CD4-positive, alpha-beta memory T cell (primary cell): Measurements from ENCODE around the gene HCN1. TPM values are rescaled to one million over a fixed set of nuclear protein-coding genes. Genes with fewer than 3 reads are reported as not detected.
A peak's percentile ranks its signal among the peaks of the same experiment; 100 is the strongest.

Experiments
- CTCF ChIA-PET: fragments of 350-600 bp; sonication (Branson Sonifier 250); formaldehyde crosslinking; loops from one replicate; lab custom pipeline; 2021; ENCODE audit warnings: inconsistent platforms; ENCODE audit not compliant: partially characterized antibody; lab: Charles Lee
- POLR2A ChIA-PET: fragments of 350-600 bp; sonication (Branson Sonifier 250); formaldehyde crosslinking; loops from one replicate; lab custom pipeline; 2021; ENCODE audit not compliant: partially characterized antibody; lab: Charles Lee
- DNase-seq, 5 donors: peaks; one replicate each; pipeline versions ENCODE4 v3.0.0 to v3.0.0-alpha.2; 2020 to 2022; ENCODE audit warnings: mixed read lengths in 1 of 5
- H3K27ac ChIP-seq: one replicate; pipeline ENCODE4 v1.7.0; 2013; ENCODE audit warnings: low read depth, low read length
- H3K27me3 ChIP-seq: 2 replicates; pipeline ENCODE4 v1.7.0; 2013; ENCODE audit warnings: mild to moderate bottlenecking, low read length, moderate library complexity; ENCODE audit not compliant: insufficient read depth
- H3K36me3 ChIP-seq: 2 replicates; pipeline ENCODE4 v1.7.0; 2013; ENCODE audit warnings: mild to moderate bottlenecking, low read length, moderate library complexity; ENCODE audit not compliant: insufficient read depth
- H3K4me1 ChIP-seq: 2 replicates; pipeline ENCODE4 v1.7.0; 2013; ENCODE audit warnings: mild to moderate bottlenecking, low read length, moderate library complexity; ENCODE audit not compliant: insufficient read depth
- H3K4me3 ChIP-seq, 2 donors: one replicate each; pipeline ENCODE4 v1.7.0; 2013; ENCODE audit warnings: low read length in 2 of 2, mild to moderate bottlenecking in 1 of 2
- H3K9me3 ChIP-seq, 2 donors: one replicate each; pipeline ENCODE4 v1.7.0; 2013; ENCODE audit warnings: low read length in 2 of 2, control low read depth in 1 of 2; ENCODE audit not compliant: control insufficient read depth in 1 of 2
- H3K27ac Mint-ChIP-seq, 7 donors: one replicate each; pipeline ENCODE4 v1.8.0; 2020 to 2021; ENCODE audit warnings: mixed read lengths in 7 of 7, mild to moderate bottlenecking in 6 of 7, inconsistent platforms in 3 of 7, moderate library complexity in 3 of 7
- H3K27me3 Mint-ChIP-seq, 2 donors: one replicate each; pipeline ENCODE4 v1.8.0; 2020 to 2021; ENCODE audit warnings: mixed read lengths in 2 of 2
- H3K36me3 Mint-ChIP-seq, 2 donors: one replicate each; pipeline ENCODE4 v1.8.0; 2020 to 2021; ENCODE audit warnings: mixed read lengths in 2 of 2, inconsistent platforms in 1 of 2, mild to moderate bottlenecking in 1 of 2
- H3K4me1 Mint-ChIP-seq, 4 donors: one replicate each; pipeline ENCODE4 v1.8.0; 2020 to 2021; ENCODE audit warnings: mixed read lengths in 4 of 4, mild to moderate bottlenecking in 1 of 4
- H3K4me3 Mint-ChIP-seq, 8 donors: one replicate each; pipeline ENCODE4 v1.8.0; 2020 to 2021; ENCODE audit warnings: mixed read lengths in 8 of 8, mild to moderate bottlenecking in 7 of 8, moderate library complexity in 6 of 8, inconsistent platforms in 3 of 8
- H3K9me3 Mint-ChIP-seq, 8 donors: one replicate each; pipeline ENCODE4 v1.8.0; 2020 to 2021; ENCODE audit warnings: mixed read lengths in 8 of 8, mild to moderate bottlenecking in 5 of 8, inconsistent platforms in 3 of 8, moderate library complexity in 1 of 8
- intact Hi-C: fragments of 100-400 bp; cut with micrococcal nuclease; formaldehyde crosslinking; loops from one replicate; pipeline ENCODE4 v1.15.1; 2023
- polyA plus RNA-seq, 2 donors: library from polyadenylated mRNA; unstranded; fragments of 300-500 nt; fragmentation: Illumina TruSeq; gene quantifications; one replicate each; pipeline ENCODE4 v1.2.3, GENCODE V29; 2021
- total RNA-seq, 2 experiments: library from RNA; stranded (reverse); gene quantifications; one replicate each; pipeline ENCODE4 v1.2.3, GENCODE V29; 2021

Gene HCN1
- total and polyA plus RNA-seq, 4 experiments from 2014 or later = not detected

DNA sequence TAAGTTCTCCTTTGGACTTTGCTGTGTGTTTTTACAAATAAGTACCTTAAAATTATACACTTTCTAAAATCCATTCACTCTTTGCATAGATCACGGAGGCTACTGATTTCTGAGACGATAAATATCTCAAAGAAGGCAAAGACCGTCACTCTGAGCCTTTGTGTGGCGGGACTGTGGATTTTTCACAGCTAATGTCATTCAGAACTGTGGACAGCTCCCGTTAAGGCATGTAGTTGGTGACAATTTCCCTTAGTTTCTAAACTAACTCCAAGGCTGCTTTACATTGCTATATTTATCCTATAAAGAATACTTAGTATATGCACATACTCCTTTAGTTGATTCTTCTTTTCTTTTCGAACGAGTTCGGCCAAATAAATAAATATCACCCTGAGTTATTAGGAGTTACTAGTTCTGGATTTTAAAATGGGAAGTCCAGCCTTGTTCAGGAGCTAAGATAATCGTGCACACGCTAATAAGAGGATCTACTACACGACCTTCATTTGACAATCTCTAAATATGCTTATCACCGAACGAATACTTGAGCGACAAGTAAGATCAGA lies 1.8 kb downstream of the HCN1 start:
- Histone ChIP-seq H3K27me3 (no peaks in the 10 kb centered on the region), H3K4me3 (no peak overlapping the region), H3K27ac (no peak overlapping the region), H3K36me3 (no peaks in the 10 kb centered on the region), H3K9me3 (no peaks in the 10 kb centered on the region), H3K4me1 (no peaks in the 10 kb centered on the region)
- Mint-ChIP-seq H3K4me1 (peaks cover 0 to 4% (median 2%) of the 10 kb centered on the region in 4 donors), H3K27ac (no peak overlapping the region), H3K27me3 (peaks cover 12 to 13% of the 10 kb centered on the region in 2 donors), H3K36me3 (peaks cover 0 to 4% of the 10 kb centered on the region in 2 donors), H3K9me3 (peaks cover 7 to 34% (median 20%) of the 10 kb centered on the region in 8 donors), H3K4me3 (peak overlapping the region in 1 of 8 donors; percentile 62)
- ChIA-PET CTCF (no interaction called here), POLR2A (no interaction called here)
- DNase-seq = no peak
- intact Hi-C loops = no loop called here

DNA sequence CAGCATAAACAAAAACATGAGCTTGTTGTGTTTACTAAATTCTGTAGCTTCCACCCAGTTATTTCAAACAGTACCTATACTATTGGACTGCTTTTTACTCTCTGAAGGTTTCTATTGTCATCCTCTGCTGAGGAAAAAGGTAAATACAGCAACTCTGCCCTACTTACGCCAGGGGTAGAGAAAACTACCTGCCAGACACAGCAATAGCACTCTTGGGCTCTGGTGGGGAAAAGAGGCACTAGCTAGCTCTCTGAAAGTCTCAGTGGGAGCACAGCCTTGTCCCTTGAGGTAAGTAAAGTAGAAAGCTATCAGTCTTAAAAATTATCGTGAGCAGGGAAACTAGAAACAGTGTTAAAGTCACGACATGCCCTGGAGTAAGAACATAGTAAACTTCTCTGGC lies 3.7 kb downstream of the HCN1 start:
- intact Hi-C loops = no loop called here

DNA sequence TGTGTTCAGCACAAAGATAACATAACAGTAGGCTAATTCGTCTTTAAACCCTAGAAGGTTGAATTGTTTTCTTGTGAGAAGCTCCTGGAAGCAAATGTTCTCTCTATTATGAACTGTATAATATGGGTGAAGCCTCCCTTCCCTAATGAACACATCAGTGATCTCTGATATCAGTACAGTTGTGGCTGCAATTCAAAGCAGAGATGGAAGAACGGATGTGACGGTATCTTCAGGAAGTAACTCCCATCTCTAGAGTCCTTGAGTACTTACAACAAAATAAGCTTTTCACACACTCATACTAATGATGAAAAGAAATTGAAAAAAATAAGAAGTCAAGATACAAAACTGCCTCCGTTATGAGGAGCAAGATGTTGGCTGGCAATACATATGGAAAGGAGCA lies 4.5 kb downstream of the HCN1 start:
- no peak for DNase-seq
- intact Hi-C loops = no loop called here
- Mint-ChIP-seq H3K36me3 (peaks cover 0 to 4% of the 10 kb centered on the region in 2 donors), H3K4me3 (no peak overlapping the region), H3K27me3 (peaks cover 6 to 9% of the 10 kb centered on the region in 2 donors), H3K9me3 (peaks cover 7 to 32% (median 16%) of the 10 kb centered on the region in 8 donors), H3K27ac (no peak overlapping the region), H3K4me1 (peaks cover 0 to 4% (median 2%) of the 10 kb centered on the region in 4 donors)
- POLR2A ChIA-PET = no interaction called here
- H3K27me3 ChIP-seq = no peaks in the 10 kb centered on the region
- H3K27ac ChIP-seq = no peak overlapping the region
- no peaks in the 10 kb centered on the region for H3K4me1 ChIP-seq
- no peaks in the 10 kb centered on the region for H3K9me3 ChIP-seq
- CTCF ChIA-PET = no interaction called here
- H3K4me3 ChIP-seq = no peak overlapping the region
- no peaks in the 10 kb centered on the region for H3K36me3 ChIP-seq

More for the DNA sequence above, 3.7 kb downstream of the HCN1 start:
- Histone ChIP-seq H3K27ac (no peak overlapping the region), H3K4me3 (no peak overlapping the region), H3K9me3 (no peaks in the 10 kb centered on the region), H3K36me3 (no peaks in the 10 kb centered on the region), H3K27me3 (no peaks in the 10 kb centered on the region), H3K4me1 (no peaks in the 10 kb centered on the region)
- H3K4me3 Mint-ChIP-seq = no peak overlapping the region
- no peak for DNase-seq
- no peak overlapping the region for H3K27ac Mint-ChIP-seq
- H3K9me3 Mint-ChIP-seq = peaks cover 7 to 35% (median 20%) of the 10 kb centered on the region in 8 donors
- ChIA-PET CTCF (no interaction called here), POLR2A (no interaction called here)
- H3K27me3 Mint-ChIP-seq = peaks cover 12 to 13% of the 10 kb centered on the region in 2 donors
- H3K4me1 Mint-ChIP-seq = peaks cover 0 to 4% (median 2%) of the 10 kb centered on the region in 4 donors
- peaks cover 0 to 4% of the 10 kb centered on the region in 2 donors for H3K36me3 Mint-ChIP-seq

DNA sequence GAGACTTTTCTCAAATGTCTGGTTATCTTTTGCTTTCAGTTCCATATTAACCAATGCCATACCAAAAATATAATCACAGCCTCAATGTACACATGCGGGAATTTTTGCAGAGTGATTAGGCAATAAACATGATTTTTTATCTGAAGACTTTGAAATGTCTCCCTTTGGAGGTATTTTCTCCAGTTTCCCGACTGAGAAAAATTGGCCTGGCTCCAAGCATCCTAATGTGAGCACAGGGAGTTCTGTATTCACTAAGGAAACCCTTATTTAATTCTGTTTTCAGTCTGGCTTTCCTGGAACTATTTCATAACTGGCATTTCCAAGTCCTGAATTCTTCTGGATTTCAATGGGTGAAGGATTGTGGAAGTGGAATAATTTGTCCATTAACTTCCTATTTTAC lies 8.5 kb downstream of the HCN1 start:
- Histone ChIP-seq H3K36me3 (no peaks in the 10 kb centered on the region), H3K4me3 (no peak overlapping the region), H3K9me3 (no peaks in the 10 kb centered on the region), H3K27ac (no peak overlapping the region), H3K4me1 (no peaks in the 10 kb centered on the region), H3K27me3 (no peaks in the 10 kb centered on the region)
- POLR2A ChIA-PET = no interaction called here
- H3K4me3 Mint-ChIP-seq = no peak overlapping the region
- CTCF ChIA-PET = no interaction called here
- DNase-seq = no peak
- H3K4me1 Mint-ChIP-seq = no peaks in the 10 kb centered on the region
- H3K27ac Mint-ChIP-seq = no peak overlapping the region
- H3K36me3 Mint-ChIP-seq = no peaks in the 10 kb centered on the region
- H3K27me3 Mint-ChIP-seq = no peaks in the 10 kb centered on the region
- intact Hi-C loops = no loop called here
- peaks cover 0 to 18% (median 6%) of the 10 kb centered on the region in 8 donors for H3K9me3 Mint-ChIP-seq

DNA sequence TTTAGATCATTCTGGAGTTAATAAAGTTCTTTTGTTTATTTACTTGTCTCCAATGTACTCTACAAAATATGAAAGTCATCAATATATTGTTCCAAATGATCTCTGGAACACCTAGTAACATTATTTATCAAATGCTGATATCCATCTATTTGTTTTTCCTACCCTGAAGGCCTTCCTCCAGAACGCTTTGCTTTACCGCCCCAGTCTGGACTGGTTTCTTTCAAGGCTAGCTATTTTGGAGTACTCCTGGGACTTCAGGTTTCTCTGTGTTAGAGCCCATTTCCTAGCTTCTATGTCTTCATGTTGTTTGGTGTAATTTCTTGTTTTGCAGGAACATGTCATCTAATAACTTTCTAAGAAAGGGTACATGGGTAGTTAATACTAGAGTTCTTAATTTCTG lies 9.6 kb downstream of the HCN1 start:
- Mint-ChIP-seq H3K27me3 (no peaks in the 10 kb centered on the region), H3K27ac (no peak overlapping the region), H3K36me3 (no peaks in the 10 kb centered on the region), H3K4me3 (no peak overlapping the region), H3K9me3 (peaks cover 0 to 16% (median 6%) of the 10 kb centered on the region in 8 donors), H3K4me1 (no peaks in the 10 kb centered on the region)
- Histone ChIP-seq H3K4me3 (no peak overlapping the region), H3K4me1 (no peaks in the 10 kb centered on the region), H3K27ac (no peak overlapping the region), H3K27me3 (no peaks in the 10 kb centered on the region), H3K36me3 (no peaks in the 10 kb centered on the region), H3K9me3 (no peaks in the 10 kb centered on the region)
- ChIA-PET POLR2A (no interaction called here), CTCF (no interaction called here)
- intact Hi-C loops = no loop called here
- no peak for DNase-seq

DNA sequence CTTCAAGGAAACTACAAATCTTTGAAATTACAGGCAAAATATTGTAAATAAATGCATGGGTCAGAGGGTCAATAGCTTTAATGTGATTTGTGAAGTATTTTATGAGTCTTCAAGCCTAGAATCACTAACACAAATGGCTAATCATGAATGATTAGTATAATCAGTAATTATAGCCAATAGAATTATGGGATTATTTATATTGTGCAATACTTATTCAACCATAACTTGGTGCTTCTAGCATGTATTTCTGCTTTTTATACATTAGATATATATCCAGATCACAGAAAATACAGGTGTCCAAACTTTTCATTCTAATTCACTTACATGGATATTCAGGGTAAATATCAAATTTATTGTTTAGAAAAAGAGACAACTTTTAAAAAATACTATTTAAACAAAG lies 12.1 kb downstream of the HCN1 start:
- Mint-ChIP-seq H3K27me3 (no peaks in the 10 kb centered on the region), H3K4me1 (no peaks in the 10 kb centered on the region), H3K36me3 (no peaks in the 10 kb centered on the region), H3K9me3 (peaks cover 2 to 12% (median 8%) of the 10 kb centered on the region in 8 donors), H3K27ac (no peak overlapping the region), H3K4me3 (no peak overlapping the region)
- Histone ChIP-seq H3K9me3 (no peaks in the 10 kb centered on the region), H3K27ac (no peak overlapping the region), H3K4me1 (no peaks in the 10 kb centered on the region), H3K4me3 (no peak overlapping the region), H3K36me3 (no peaks in the 10 kb centered on the region), H3K27me3 (no peaks in the 10 kb centered on the region)
- intact Hi-C loops = no loop called here
- no peak for DNase-seq
- ChIA-PET CTCF (no interaction called here), POLR2A (no interaction called here)

DNA sequence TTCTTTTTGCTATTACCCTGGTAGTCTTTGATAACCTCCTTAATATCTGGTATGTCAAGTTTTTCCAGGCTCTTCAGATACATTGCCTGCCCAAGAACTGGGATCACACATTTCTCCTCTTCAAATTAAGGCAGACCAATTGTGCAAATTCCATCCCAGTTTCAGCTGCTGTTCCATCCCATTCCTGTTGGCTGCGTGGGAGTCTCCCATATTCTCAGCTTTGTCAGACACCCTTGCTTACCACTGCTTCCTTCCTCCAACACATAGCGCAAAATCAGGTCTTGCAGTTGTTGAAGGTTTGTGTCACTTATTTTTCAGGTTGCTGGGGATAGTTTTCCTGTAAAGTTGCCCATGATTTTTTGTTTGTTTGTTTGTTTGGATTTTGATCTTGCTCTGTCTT lies 15.2 kb downstream of the HCN1 start:
- Histone ChIP-seq H3K4me1 (no peaks in the 10 kb centered on the region), H3K36me3 (no peaks in the 10 kb centered on the region), H3K27me3 (no peaks in the 10 kb centered on the region), H3K9me3 (no peaks in the 10 kb centered on the region), H3K4me3 (no peak overlapping the region), H3K27ac (no peak overlapping the region)
- Mint-ChIP-seq H3K9me3 (peaks cover 0 to 11% (median 6%) of the 10 kb centered on the region in 8 donors), H3K4me3 (no peak overlapping the region), H3K27me3 (no peaks in the 10 kb centered on the region), H3K36me3 (no peaks in the 10 kb centered on the region), H3K27ac (no peak overlapping the region), H3K4me1 (no peaks in the 10 kb centered on the region)
- CTCF ChIA-PET = no interaction called here
- intact Hi-C loops = no loop called here
- POLR2A ChIA-PET = no interaction called here
- DNase-seq = no peak
